Retinal pigment epithelial cell (primary cell): ENCODE results near the gene PTPRT.
"Not testable (repeated sequence)": the region's sequence is repeated elsewhere in the genome, so short reads cannot be mapped to it uniquely, and the experiment has no call there.

ENCODE experiments used
- DNase-seq: peaks from one replicate; pipeline ENCODE4 v3.0.0-alpha.2; 2010; ENCODE audit warnings: low read depth
- H3K4me3 ChIP-seq: 2 replicates; pipeline ENCODE4 v1.5.1; 2011; ENCODE audit warnings: mild to moderate bottlenecking, low read length, control low read depth, moderate library complexity
- CTCF ChIP-seq: conservative IDR thresholded peaks from 2 replicates; pipeline ENCODE4 v1.5.1; 2011; ENCODE audit warnings: low read depth, low read length, control low read depth, inconsistent platforms

PTPRT gene

GRCh38 chr20:42902509-42902908, 287.2 kb downstream of the PTPRT start:
- no peak for DNase-seq
- H3K4me3 ChIP-seq = no peak overlapping the region
- no peak for TF ChIP-seq CTCF

- DNase-seq = no peak
- no peak overlapping the region for H3K4me3 ChIP-seq
- TF ChIP-seq CTCF = no peak
Observed at GRCh38 chr20:42901689-42902440, 287.8 kb downstream of the PTPRT start.

- not testable (repeated sequence) for DNase-seq, H3K4me3 ChIP-seq
Observed at GRCh38 chr20:42900764-42901163, 288.9 kb downstream of the PTPRT start.

- no peak overlapping the region for H3K4me3 ChIP-seq
- DNase-seq = no peak
- TF ChIP-seq CTCF = no peak
Observed at GRCh38 chr20:42895020-42895419, 294.7 kb downstream of the PTPRT start.

- TF ChIP-seq CTCF = no peak
- no peak overlapping the region for H3K4me3 ChIP-seq
- DNase-seq = no peak
Observed at GRCh38 chr20:42894483-42894882, 295.2 kb downstream of the PTPRT start.

- H3K4me3 ChIP-seq = no peak overlapping the region
- no peak for DNase-seq
- TF ChIP-seq CTCF = no peak
Observed at GRCh38 chr20:42889517-42889916, 300.2 kb downstream of the PTPRT start.

- TF ChIP-seq CTCF = no peak
- H3K4me3 ChIP-seq = no peak overlapping the region
- DNase-seq = no peak
Observed at GRCh38 chr20:42887281-42887680, 302.4 kb downstream of the PTPRT start.

- no peak for DNase-seq
- no peak for TF ChIP-seq CTCF
- no peak overlapping the region for H3K4me3 ChIP-seq
Observed at GRCh38 chr20:42886801-42887200, 302.9 kb downstream of the PTPRT start.
